Measurements from ENCODE around the gene ARHGEF28.

ARHGEF28 gene

GRCh38 chr5:73892218-73892617, 266.2 kb downstream of the ARHGEF28 start:
- no peaks in the 10 kb centered on the region for H3K36me3 ChIP-seq (ENCODE audit: control insufficient read depth, insufficient read depth, low read length)
- DNase-seq: no peak
- no peak overlapping the region for H3K27ac ChIP-seq (ENCODE audit: insufficient read depth, low read length, poor library complexity, severe bottlenecking)
- H3K4me1 ChIP-seq (ENCODE audit: control insufficient read depth, insufficient read depth, low read length, poor library complexity, severe bottlenecking): no peaks in the 10 kb centered on the region
- no peaks in the 10 kb centered on the region for H3K9me3 ChIP-seq (ENCODE audit: control insufficient read depth, low read length)
- H3K27me3 ChIP-seq (replicated peaks; ENCODE audit: control insufficient read depth, insufficient read depth, low read length, poor library complexity, severe bottlenecking): no peaks in the 10 kb centered on the region
- H3K4me3 ChIP-seq (ENCODE audit: insufficient read depth, low read depth, low read length, poor library complexity, severe bottlenecking): no peak overlapping the region

DNA sequence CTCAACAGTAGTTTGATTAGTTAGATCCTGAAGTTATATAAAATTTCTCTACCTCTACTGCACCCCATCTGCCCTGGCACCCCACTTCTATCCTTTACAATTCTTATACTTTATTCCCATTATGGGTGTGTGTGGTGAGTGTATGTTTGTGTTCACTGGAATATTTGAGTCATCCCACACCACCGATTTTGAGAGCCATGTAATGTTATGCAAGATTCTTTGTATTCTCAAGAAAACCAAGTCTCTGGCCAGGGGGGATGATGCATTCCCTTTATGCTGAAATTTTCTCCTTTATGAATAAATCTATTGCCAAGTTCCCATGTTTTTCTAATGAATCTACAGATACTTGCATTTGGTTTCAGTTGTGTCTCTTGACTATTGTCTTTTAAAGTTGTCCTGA, 266.8 kb downstream of the ARHGEF28 start:
- no peaks in the 10 kb centered on the region for H3K36me3 ChIP-seq (ENCODE audit: control insufficient read depth, insufficient read depth, low read length)
- no peaks in the 10 kb centered on the region for H3K4me1 ChIP-seq (ENCODE audit: control insufficient read depth, insufficient read depth, low read length, poor library complexity, severe bottlenecking)
- no peak overlapping the region for H3K4me3 ChIP-seq (ENCODE audit: insufficient read depth, low read depth, low read length, poor library complexity, severe bottlenecking)
- no peaks in the 10 kb centered on the region for H3K9me3 ChIP-seq (ENCODE audit: control insufficient read depth, low read length)
- H3K27ac ChIP-seq (ENCODE audit: insufficient read depth, low read length, poor library complexity, severe bottlenecking): no peak overlapping the region
- no peaks in the 10 kb centered on the region for H3K27me3 ChIP-seq (replicated peaks; ENCODE audit: control insufficient read depth, insufficient read depth, low read length, poor library complexity, severe bottlenecking)
- no peak for DNase-seq

DNA sequence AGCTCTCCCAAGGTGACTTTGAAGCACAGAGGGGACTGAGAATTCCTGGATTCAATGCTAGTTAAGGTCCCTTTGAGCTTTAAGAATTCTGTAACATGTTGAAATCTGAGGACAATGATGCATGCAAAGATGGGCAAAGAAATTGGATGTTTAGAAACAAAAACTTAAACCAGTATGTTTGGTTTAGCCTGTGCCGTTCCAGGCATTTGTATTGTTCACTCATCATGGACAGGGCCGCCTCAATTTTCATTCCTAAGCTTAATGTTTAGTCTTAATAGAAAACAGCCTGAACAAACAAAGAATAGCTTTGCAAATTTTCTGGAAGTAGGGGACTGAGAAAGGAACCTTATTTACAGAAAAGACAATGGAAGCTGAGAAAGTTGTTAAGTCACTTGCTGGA, 267.8 kb downstream of the ARHGEF28 start:
- DNase-seq: no peak
- H3K27me3 ChIP-seq (replicated peaks; ENCODE audit: control insufficient read depth, insufficient read depth, low read length, poor library complexity, severe bottlenecking): no peaks in the 10 kb centered on the region
- no peaks in the 10 kb centered on the region for H3K9me3 ChIP-seq (ENCODE audit: control insufficient read depth, low read length)
- H3K4me1 ChIP-seq (ENCODE audit: control insufficient read depth, insufficient read depth, low read length, poor library complexity, severe bottlenecking): no peaks in the 10 kb centered on the region
- no peak overlapping the region for H3K27ac ChIP-seq (ENCODE audit: insufficient read depth, low read length, poor library complexity, severe bottlenecking)
- no peak overlapping the region for H3K4me3 ChIP-seq (ENCODE audit: insufficient read depth, low read depth, low read length, poor library complexity, severe bottlenecking)
- H3K36me3 ChIP-seq (ENCODE audit: control insufficient read depth, insufficient read depth, low read length): no peaks in the 10 kb centered on the region

GRCh38 chr5:73894860-73895259, 268.9 kb downstream of the ARHGEF28 start:
- Histone ChIP-seq H3K4me1 (ENCODE audit: control insufficient read depth, insufficient read depth, low read length, poor library complexity, severe bottlenecking) (no peaks in the 10 kb centered on the region), H3K36me3 (ENCODE audit: control insufficient read depth, insufficient read depth, low read length) (no peaks in the 10 kb centered on the region), H3K9me3 (ENCODE audit: control insufficient read depth, low read length) (no peaks in the 10 kb centered on the region), H3K27me3 (replicated peaks; ENCODE audit: control insufficient read depth, insufficient read depth, low read length, poor library complexity, severe bottlenecking) (no peaks in the 10 kb centered on the region), H3K27ac (ENCODE audit: insufficient read depth, low read length, poor library complexity, severe bottlenecking) (no peak overlapping the region), H3K4me3 (ENCODE audit: insufficient read depth, low read depth, low read length, poor library complexity, severe bottlenecking) (no peak overlapping the region)
- no peak for DNase-seq

GRCh38 chr5:73895471-73895870, 269.5 kb downstream of the ARHGEF28 start:
- Histone ChIP-seq H3K27me3 (replicated peaks; ENCODE audit: control insufficient read depth, insufficient read depth, low read length, poor library complexity, severe bottlenecking) (no peaks in the 10 kb centered on the region), H3K27ac (ENCODE audit: insufficient read depth, low read length, poor library complexity, severe bottlenecking) (no peak overlapping the region), H3K36me3 (ENCODE audit: control insufficient read depth, insufficient read depth, low read length) (no peaks in the 10 kb centered on the region), H3K4me1 (ENCODE audit: control insufficient read depth, insufficient read depth, low read length, poor library complexity, severe bottlenecking) (no peaks in the 10 kb centered on the region), H3K4me3 (ENCODE audit: insufficient read depth, low read depth, low read length, poor library complexity, severe bottlenecking) (no peak overlapping the region), H3K9me3 (ENCODE audit: control insufficient read depth, low read length) (no peaks in the 10 kb centered on the region)
- no peak for DNase-seq

DNA sequence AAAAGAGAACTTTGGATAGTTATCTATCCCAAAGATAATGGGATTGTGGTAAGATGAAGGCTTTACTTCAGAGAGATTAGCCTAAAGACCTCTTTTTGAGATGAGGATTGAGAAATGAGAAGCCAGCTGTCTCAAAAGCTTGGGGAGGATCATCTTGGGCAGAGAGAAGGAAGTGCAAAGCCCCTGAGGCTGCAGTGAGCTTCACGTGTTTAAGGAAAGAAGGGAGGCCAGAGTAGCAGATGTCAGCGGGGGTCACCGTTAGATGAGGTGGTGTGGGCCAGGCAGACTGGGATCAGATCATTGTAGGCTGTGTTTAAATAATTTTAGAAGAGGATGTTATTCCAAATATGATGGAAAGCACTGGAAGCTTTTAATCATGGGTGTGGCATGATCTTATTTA, 270.1 kb downstream of the ARHGEF28 start:
- no peaks in the 10 kb centered on the region for H3K4me1 ChIP-seq (ENCODE audit: control insufficient read depth, insufficient read depth, low read length, poor library complexity, severe bottlenecking)
- H3K4me3 ChIP-seq (ENCODE audit: insufficient read depth, low read depth, low read length, poor library complexity, severe bottlenecking): no peak overlapping the region
- no peak overlapping the region for H3K27ac ChIP-seq (ENCODE audit: insufficient read depth, low read length, poor library complexity, severe bottlenecking)
- no peak for DNase-seq
- H3K9me3 ChIP-seq (ENCODE audit: control insufficient read depth, low read length): no peaks in the 10 kb centered on the region
- no peaks in the 10 kb centered on the region for H3K27me3 ChIP-seq (replicated peaks; ENCODE audit: control insufficient read depth, insufficient read depth, low read length, poor library complexity, severe bottlenecking)
- no peaks in the 10 kb centered on the region for H3K36me3 ChIP-seq (ENCODE audit: control insufficient read depth, insufficient read depth, low read length)

GRCh38 chr5:73896668-73897067, 270.7 kb downstream of the ARHGEF28 start:
- H3K36me3 ChIP-seq (ENCODE audit: control insufficient read depth, insufficient read depth, low read length): no peaks in the 10 kb centered on the region
- DNase-seq: no peak
- H3K9me3 ChIP-seq (ENCODE audit: control insufficient read depth, low read length): no peaks in the 10 kb centered on the region
- no peak overlapping the region for H3K4me3 ChIP-seq (ENCODE audit: insufficient read depth, low read depth, low read length, poor library complexity, severe bottlenecking)
- H3K27ac ChIP-seq (ENCODE audit: insufficient read depth, low read length, poor library complexity, severe bottlenecking): no peak overlapping the region
- H3K27me3 ChIP-seq (replicated peaks; ENCODE audit: control insufficient read depth, insufficient read depth, low read length, poor library complexity, severe bottlenecking): no peaks in the 10 kb centered on the region
- no peaks in the 10 kb centered on the region for H3K4me1 ChIP-seq (ENCODE audit: control insufficient read depth, insufficient read depth, low read length, poor library complexity, severe bottlenecking)

DNA sequence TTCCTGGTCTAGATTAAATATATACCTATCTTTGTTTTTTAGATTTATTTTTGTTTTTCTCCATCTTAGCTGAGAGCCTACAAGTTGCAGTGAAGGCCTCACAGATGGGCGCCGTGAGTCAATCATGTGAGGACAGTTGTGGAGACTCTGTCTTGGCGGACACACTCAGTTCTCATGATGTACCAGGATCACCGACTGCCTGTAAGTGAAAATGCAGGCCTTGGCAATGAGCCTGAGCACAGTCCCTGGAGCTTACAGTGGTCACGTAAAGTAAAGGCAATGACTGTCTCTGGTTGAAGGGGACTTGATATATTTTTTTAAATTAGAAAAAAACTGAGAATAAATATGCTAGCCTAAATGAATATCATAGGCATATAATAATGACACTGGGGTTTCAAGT, 271.9 kb downstream of the ARHGEF28 start:
- Histone ChIP-seq H3K27me3 (replicated peaks; ENCODE audit: control insufficient read depth, insufficient read depth, low read length, poor library complexity, severe bottlenecking) (no peaks in the 10 kb centered on the region), H3K36me3 (ENCODE audit: control insufficient read depth, insufficient read depth, low read length) (no peaks in the 10 kb centered on the region), H3K9me3 (ENCODE audit: control insufficient read depth, low read length) (no peaks in the 10 kb centered on the region), H3K4me1 (ENCODE audit: control insufficient read depth, insufficient read depth, low read length, poor library complexity, severe bottlenecking) (no peaks in the 10 kb centered on the region), H3K27ac (ENCODE audit: insufficient read depth, low read length, poor library complexity, severe bottlenecking) (no peak overlapping the region), H3K4me3 (ENCODE audit: insufficient read depth, low read depth, low read length, poor library complexity, severe bottlenecking) (no peak overlapping the region)
- DNase-seq: no peak

DNA sequence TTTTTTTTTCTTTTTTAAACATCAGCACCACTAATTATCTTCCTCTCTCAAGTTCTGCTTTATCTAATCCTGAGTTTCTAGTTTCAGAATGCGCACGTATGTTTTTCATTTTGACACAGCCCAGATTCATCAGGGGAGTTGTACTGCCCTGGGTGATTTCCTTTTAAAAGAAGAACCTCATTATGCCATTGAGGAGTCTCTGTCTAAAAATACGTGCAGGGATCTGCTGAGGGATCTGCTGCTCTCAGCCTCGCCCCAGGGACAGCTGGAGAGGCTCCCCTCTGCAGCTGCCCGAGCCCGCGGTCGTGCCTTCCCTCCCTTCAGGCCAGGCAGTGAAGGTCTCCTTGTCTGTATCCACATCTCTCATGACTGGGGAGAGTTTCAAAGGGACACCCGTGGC, 273.1 kb downstream of the ARHGEF28 start:
- no peak overlapping the region for H3K4me3 ChIP-seq (ENCODE audit: insufficient read depth, low read depth, low read length, poor library complexity, severe bottlenecking)
- H3K9me3 ChIP-seq (ENCODE audit: control insufficient read depth, low read length): no peaks in the 10 kb centered on the region
- H3K36me3 ChIP-seq (ENCODE audit: control insufficient read depth, insufficient read depth, low read length): no peaks in the 10 kb centered on the region
- H3K4me1 ChIP-seq (ENCODE audit: control insufficient read depth, insufficient read depth, low read length, poor library complexity, severe bottlenecking): no peaks in the 10 kb centered on the region
- peaks cover 3% of the 10 kb centered on the region for H3K27me3 ChIP-seq (replicated peaks; ENCODE audit: control insufficient read depth, insufficient read depth, low read length, poor library complexity, severe bottlenecking)
- DNase-seq: no peak
- H3K27ac ChIP-seq (ENCODE audit: insufficient read depth, low read length, poor library complexity, severe bottlenecking): no peak overlapping the region

DNA sequence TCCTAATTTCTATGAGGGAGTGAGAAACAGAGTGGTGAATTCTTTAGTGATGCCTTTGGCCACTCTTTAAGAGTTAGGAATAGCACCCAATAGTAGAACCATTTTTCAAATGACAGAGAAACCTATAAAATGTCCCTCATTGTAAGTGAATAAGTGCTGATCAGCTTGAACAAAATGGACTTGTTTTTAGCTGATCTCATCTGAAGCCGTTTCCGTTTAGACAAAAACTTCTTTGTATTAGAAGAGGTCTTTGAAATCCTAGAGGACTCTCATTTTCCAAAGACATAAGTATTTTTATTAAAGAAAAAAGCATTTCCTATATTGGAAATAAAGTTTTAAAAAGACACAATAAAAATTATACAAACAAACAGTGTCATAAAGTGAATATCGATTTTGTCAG, 273.9 kb downstream of the ARHGEF28 start:
- no peak overlapping the region for H3K4me3 ChIP-seq (ENCODE audit: insufficient read depth, low read depth, low read length, poor library complexity, severe bottlenecking)
- no peak for DNase-seq
- H3K27me3 ChIP-seq (replicated peaks; ENCODE audit: control insufficient read depth, insufficient read depth, low read length, poor library complexity, severe bottlenecking): peaks cover 3% of the 10 kb centered on the region
- H3K36me3 ChIP-seq (ENCODE audit: control insufficient read depth, insufficient read depth, low read length): no peaks in the 10 kb centered on the region
- no peaks in the 10 kb centered on the region for H3K9me3 ChIP-seq (ENCODE audit: control insufficient read depth, low read length)
- H3K27ac ChIP-seq (ENCODE audit: insufficient read depth, low read length, poor library complexity, severe bottlenecking): no peak overlapping the region
- no peaks in the 10 kb centered on the region for H3K4me1 ChIP-seq (ENCODE audit: control insufficient read depth, insufficient read depth, low read length, poor library complexity, severe bottlenecking)

DNA sequence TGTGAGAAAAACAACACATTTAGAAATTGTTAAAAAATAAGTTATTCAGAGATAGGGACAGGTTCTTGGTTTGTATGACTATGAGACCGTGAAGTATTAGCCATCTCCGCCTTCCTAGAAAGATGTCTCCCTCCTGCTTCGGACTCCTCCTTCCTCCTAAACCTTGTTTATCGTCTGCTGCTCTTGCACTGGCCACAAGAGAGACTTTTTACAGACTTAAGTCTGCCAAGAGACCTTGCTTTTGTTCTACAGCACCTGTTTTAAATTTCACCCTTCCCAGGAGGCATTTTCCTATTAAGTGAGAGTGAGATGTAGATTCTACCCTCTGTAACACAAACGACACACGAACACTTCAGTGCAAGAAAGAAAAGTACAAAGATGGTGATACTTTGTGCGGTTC, 274.6 kb downstream of the ARHGEF28 start:
- no peak overlapping the region for H3K4me3 ChIP-seq (ENCODE audit: insufficient read depth, low read depth, low read length, poor library complexity, severe bottlenecking)
- H3K36me3 ChIP-seq (ENCODE audit: control insufficient read depth, insufficient read depth, low read length): no peaks in the 10 kb centered on the region
- no peaks in the 10 kb centered on the region for H3K4me1 ChIP-seq (ENCODE audit: control insufficient read depth, insufficient read depth, low read length, poor library complexity, severe bottlenecking)
- H3K27me3 ChIP-seq (replicated peaks; ENCODE audit: control insufficient read depth, insufficient read depth, low read length, poor library complexity, severe bottlenecking): peaks cover 3% of the 10 kb centered on the region
- H3K27ac ChIP-seq (ENCODE audit: insufficient read depth, low read length, poor library complexity, severe bottlenecking): no peak overlapping the region
- no peaks in the 10 kb centered on the region for H3K9me3 ChIP-seq (ENCODE audit: control insufficient read depth, low read length)
- DNase-seq: no peak

Measured in effector memory CD4-positive, alpha-beta T cell (primary cell).